DND-41 (cell line): ENCODE data around the gene GPR107.

Experiments used
- ATAC-seq: fragments of 200-7000 bp; cut with Tn5 transposase; 3 replicates; pipeline ENCODE4 v1.9.1; 2021; ENCODE audit warnings: low read depth; ENCODE audit not compliant: insufficient read depth
- DNase-seq: peaks from one replicate; pipeline ENCODE4 v3.0.0-alpha.2; 2020
- H2AFZ ChIP-seq: 2 replicates; pipeline ENCODE4 v1.6.0; 2012; ENCODE audit warnings: low read depth, low read length
- H3K27ac ChIP-seq: 2 replicates; pipeline ENCODE4 v1.5.1; 2012; ENCODE audit warnings: low read length, inconsistent platforms
- H3K27me3 ChIP-seq: fragments of 200-600 bp; sonication (generic); 2 replicates; pipeline ENCODE4 v1.6.0; 2012; ENCODE audit warnings: low read length, mild to moderate bottlenecking, inconsistent platforms; ENCODE audit not compliant: insufficient read depth, poor library complexity
- H3K36me3 ChIP-seq: 2 replicates; pipeline ENCODE4 v1.5.1; 2012; ENCODE audit warnings: low read length, inconsistent platforms; ENCODE audit not compliant: insufficient read depth
- H3K4me1 ChIP-seq: 2 replicates; pipeline ENCODE4 v1.5.1; 2012; ENCODE audit warnings: mild to moderate bottlenecking, low read length; ENCODE audit not compliant: insufficient read depth
- H3K4me2 ChIP-seq: 2 replicates; pipeline ENCODE4 v1.6.0; 2012; ENCODE audit warnings: mild to moderate bottlenecking, moderate library complexity, low read length, inconsistent platforms; ENCODE audit not compliant: insufficient read depth
- H3K4me3 ChIP-seq, 2 experiments: fragments of 200-600 bp in 1 of 2; shearing (Covaris generic) in 1 of 2; 2 replicates each; pipeline ENCODE4 v1.5.1; 2012 to 2016; ENCODE audit warnings: inconsistent platforms in 2 of 2, low read length in 2 of 2, mild to moderate bottlenecking in 2 of 2, low read depth in 1 of 2, moderate library complexity in 1 of 2
- H3K79me2 ChIP-seq: 2 replicates; pipeline ENCODE4 v1.6.0; 2012; ENCODE audit warnings: low read length, inconsistent platforms; ENCODE audit not compliant: insufficient read depth
- H3K9ac ChIP-seq: 2 replicates; pipeline ENCODE4 v1.6.0; 2012; ENCODE audit warnings: low read depth, mild to moderate bottlenecking, inconsistent platforms, low read length, moderate library complexity
- H3K9me3 ChIP-seq: 2 replicates; pipeline ENCODE4 v1.5.1; 2012; ENCODE audit warnings: low read length, moderate library complexity, mild to moderate bottlenecking, inconsistent platforms; ENCODE audit not compliant: insufficient read depth, severe bottlenecking
- H4K20me1 ChIP-seq: 2 replicates; pipeline ENCODE4 v1.6.0; 2012; ENCODE audit warnings: low read length; ENCODE audit not compliant: insufficient read depth
- EZH2 ChIP-seq: IDR thresholded peaks from 3 replicates; pipeline ENCODE4 v1.6.1; 2012; ENCODE audit warnings: borderline replicate concordance, low read depth, mild to moderate bottlenecking, moderate library complexity, low read length, inconsistent platforms; ENCODE audit not compliant: severe bottlenecking
- TF ChIP-seq, protein P1 (sequence below): IDR thresholded peaks from 2 replicates; pipeline ENCODE4 v1.5.1; 2012; ENCODE audit warnings: borderline replicate concordance, low read length, moderate library complexity, mild to moderate bottlenecking; ENCODE audit not compliant: poor library complexity, severe bottlenecking; ENCODE audit errors: extremely low read depth

Gene GPR107

DNA sequence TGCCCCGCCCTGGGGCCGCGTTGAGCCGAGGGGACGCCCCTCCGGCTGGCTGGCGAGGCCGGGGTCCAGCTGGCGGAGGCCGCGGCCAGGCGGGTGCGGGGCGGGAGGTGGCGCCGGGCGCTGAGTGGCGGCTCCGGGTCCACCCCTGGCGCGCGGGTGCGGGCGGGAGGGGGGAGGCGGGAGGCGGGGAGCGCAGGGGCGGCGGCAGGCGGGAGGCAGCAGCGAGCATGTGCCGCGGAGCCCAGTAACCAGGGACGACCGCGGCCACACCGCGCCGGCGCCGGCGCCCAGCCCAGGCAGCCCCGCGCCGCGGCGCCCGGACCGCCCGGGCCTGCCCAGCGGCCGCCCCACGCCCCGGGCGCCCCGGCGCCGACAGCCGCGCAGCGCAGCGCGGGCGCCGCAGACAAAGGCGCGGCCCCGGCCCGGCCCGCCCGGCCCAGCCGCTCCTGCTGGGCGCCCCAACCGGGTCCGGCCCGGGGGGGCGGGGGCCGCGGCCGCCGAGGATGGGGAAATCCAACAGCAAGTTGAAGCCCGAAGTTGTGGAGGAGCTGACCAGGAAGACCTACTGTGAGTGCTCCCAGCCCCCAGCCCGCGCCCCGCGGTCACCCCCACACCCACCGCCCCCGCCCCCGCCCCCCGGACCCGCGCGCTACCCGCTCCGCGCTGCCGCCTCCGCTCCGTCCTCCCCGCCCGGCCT, 118.6 kb downstream of the GPR107 start, which contains the start of gene NCS1:
NCS1 (plus strand) TSS at position 244 of the 697 bp plus-strand sequence; CDS start at position 504, 260 bp downstream.
- DNase-seq (no peak), ATAC-seq (no peak)
- H3K9ac ChIP-seq: no peak within 1 kb of the TSS
- H2AFZ ChIP-seq: no peak within 1 kb of the TSS
- no peaks in the 10 kb centered on the region for H3K4me1 ChIP-seq
- no peaks in the 10 kb centered on the region for H4K20me1 ChIP-seq
- H3K27me3 ChIP-seq: no peaks in the 10 kb centered on the region
- H3K9me3 ChIP-seq: no peaks in the 10 kb centered on the region
- no peak within 1 kb of the TSS for H3K4me2 ChIP-seq
- no peaks in the 10 kb centered on the region for H3K36me3 ChIP-seq
- no peak within 1 kb of the TSS for H3K4me3 ChIP-seq
- H3K79me2 ChIP-seq: no peaks in the 10 kb centered on the region
- H3K27ac ChIP-seq: no peak within 1 kb of the TSS
- no peak for TF ChIP-seq EZH2
- TF ChIP-seq, protein P1, sequence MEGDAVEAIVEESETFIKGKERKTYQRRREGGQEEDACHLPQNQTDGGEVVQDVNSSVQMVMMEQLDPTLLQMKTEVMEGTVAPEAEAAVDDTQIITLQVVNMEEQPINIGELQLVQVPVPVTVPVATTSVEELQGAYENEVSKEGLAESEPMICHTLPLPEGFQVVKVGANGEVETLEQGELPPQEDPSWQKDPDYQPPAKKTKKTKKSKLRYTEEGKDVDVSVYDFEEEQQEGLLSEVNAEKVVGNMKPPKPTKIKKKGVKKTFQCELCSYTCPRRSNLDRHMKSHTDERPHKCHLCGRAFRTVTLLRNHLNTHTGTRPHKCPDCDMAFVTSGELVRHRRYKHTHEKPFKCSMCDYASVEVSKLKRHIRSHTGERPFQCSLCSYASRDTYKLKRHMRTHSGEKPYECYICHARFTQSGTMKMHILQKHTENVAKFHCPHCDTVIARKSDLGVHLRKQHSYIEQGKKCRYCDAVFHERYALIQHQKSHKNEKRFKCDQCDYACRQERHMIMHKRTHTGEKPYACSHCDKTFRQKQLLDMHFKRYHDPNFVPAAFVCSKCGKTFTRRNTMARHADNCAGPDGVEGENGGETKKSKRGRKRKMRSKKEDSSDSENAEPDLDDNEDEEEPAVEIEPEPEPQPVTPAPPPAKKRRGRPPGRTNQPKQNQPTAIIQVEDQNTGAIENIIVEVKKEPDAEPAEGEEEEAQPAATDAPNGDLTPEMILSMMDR: no peak

DNA sequence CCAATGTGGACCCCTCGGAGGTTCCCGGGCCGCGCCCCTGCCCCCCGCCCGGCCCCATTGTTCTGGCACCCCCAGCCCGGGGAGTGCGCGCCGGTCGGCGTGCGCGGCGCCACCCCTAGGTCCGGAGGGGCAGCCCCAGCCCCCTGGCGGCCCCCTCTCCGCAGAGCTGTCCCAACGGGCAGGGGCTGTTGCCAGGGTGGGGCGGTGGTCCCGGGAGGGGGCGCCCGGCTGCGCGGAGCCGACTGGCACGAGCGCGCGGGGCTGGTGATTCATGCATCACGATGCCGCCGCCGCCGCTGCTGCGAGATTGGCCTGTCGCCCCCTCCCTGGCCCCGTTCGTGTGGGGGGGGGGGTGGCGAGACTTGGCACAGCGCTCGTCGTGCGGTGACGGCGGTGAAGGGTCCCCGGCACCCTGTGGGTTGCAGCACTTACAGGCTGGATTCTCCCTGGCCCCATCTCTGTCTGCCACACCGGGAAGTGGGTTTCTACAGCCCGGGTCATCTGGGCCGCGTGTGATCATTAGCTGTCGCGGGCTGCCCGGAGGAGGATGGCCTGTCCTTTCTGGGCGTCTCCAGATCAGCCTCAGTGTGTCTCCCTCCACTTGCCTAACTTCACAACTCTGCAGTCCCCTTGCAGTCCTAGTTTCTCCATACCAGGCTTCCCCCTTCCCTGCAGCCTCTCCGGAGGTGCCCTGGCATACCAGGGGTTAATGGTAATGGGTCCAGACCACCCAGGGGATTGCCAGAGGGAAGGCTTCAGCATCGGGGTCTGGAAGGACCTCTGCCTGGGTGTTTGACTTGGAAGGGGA, 119.4 kb downstream of the GPR107 start:
- no peak overlapping the region for H3K4me3 ChIP-seq
- H4K20me1 ChIP-seq: no peaks in the 10 kb centered on the region
- no peaks in the 10 kb centered on the region for H3K79me2 ChIP-seq
- no peak overlapping the region for H3K4me2 ChIP-seq
- DNase-seq (no peak), ATAC-seq (no peak)
- H3K4me1 ChIP-seq: no peaks in the 10 kb centered on the region
- no peaks in the 10 kb centered on the region for H3K9me3 ChIP-seq
- no peaks in the 10 kb centered on the region for H3K36me3 ChIP-seq
- no peak overlapping the region for H3K27ac ChIP-seq
- no peak for TF ChIP-seq EZH2
- TF ChIP-seq, protein P1: no peak
- no peak overlapping the region for H3K9ac ChIP-seq
- no peak overlapping the region for H2AFZ ChIP-seq
- H3K27me3 ChIP-seq: no peaks in the 10 kb centered on the region

DNA sequence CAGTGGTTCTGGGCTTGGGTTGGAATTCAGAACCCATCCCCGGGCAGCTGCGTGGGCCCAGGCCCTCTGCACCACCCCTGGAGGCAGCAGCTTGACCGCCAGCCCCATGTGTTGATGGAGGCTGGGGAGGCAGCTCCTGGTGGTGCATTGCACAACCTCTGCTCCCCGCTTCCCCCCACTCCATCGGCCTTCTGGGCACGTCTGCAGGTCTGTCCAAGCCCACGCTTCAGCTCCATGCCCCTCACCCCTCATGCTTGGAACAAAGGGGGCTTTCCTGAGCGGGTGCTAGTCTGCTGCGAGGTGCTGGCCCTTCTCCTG, 119.9 kb downstream of the GPR107 start:
- Histone ChIP-seq H3K4me2 (no peak overlapping the region), H3K36me3 (no peaks in the 10 kb centered on the region), H3K4me1 (no peaks in the 10 kb centered on the region), H3K9me3 (no peaks in the 10 kb centered on the region), H3K27me3 (no peaks in the 10 kb centered on the region), H4K20me1 (no peaks in the 10 kb centered on the region), H3K79me2 (no peaks in the 10 kb centered on the region), H3K4me3 (no peak overlapping the region), H2AFZ (no peak overlapping the region), H3K27ac (no peak overlapping the region), H3K9ac (no peak overlapping the region)
- no peak for TF ChIP-seq EZH2
- TF ChIP-seq, protein P1: no peak
- ATAC-seq: no peak
- DNase-seq: no peak
